HG03097 (cell line): Measurements from ENCODE around the gene IRF7.

ENCODE experiments used
- ATAC-seq: cut with Tn5 transposase; IDR thresholded peaks from one replicate; pipeline ENCODE4 v1.9.1; 2021; ENCODE audit not compliant: unreplicated experiment, low FRiP score

IRF7 gene

DNA sequence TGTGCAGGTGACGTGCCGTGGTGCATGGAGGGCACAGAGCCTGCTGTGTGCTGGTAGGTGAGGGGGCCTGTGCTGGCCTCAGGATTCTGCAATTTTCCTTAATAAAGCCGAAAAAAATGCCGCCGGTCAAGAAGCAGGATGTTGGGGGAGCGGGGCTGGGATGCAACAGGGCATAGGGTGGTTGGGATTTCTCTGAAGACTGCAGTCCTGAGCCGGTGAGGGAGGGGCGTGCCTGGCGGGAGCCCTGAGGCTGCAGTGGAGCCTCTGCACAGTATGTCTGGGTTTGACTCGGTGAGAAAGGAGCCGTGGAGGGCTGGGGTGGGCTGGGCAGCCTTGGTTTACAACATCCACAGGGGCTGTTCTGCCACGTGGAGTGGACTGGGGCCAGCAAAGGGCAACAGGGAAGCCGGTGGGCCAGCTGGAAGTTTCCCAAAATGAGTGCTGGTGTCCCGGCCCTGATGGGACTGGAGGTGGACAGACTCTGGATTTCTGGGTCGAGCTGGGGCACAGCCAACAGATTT is 7.7 kb upstream of the IRF7 start:
- no peak for ATAC-seq

DNA sequence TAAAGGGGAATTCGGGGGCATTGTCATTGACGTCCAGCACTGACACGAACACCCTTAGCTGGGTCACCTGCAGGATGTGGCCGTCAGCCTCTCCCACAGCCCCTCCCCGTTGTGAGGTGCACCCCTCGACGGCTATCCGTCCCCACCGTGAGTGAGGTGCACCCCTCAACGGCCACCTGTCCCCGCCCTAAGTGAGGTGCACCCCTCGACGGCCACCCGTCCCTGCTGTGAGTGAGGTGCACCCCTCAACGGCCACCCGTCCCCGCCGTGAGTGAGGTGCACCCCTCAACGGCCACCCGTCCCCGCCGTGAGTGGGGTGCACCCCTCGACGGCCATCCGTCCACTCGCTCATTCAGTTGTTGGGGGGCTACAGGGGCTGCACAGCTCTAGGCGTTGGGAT is 6.1 kb upstream of the IRF7 start:
- no peak for ATAC-seq

DNA sequence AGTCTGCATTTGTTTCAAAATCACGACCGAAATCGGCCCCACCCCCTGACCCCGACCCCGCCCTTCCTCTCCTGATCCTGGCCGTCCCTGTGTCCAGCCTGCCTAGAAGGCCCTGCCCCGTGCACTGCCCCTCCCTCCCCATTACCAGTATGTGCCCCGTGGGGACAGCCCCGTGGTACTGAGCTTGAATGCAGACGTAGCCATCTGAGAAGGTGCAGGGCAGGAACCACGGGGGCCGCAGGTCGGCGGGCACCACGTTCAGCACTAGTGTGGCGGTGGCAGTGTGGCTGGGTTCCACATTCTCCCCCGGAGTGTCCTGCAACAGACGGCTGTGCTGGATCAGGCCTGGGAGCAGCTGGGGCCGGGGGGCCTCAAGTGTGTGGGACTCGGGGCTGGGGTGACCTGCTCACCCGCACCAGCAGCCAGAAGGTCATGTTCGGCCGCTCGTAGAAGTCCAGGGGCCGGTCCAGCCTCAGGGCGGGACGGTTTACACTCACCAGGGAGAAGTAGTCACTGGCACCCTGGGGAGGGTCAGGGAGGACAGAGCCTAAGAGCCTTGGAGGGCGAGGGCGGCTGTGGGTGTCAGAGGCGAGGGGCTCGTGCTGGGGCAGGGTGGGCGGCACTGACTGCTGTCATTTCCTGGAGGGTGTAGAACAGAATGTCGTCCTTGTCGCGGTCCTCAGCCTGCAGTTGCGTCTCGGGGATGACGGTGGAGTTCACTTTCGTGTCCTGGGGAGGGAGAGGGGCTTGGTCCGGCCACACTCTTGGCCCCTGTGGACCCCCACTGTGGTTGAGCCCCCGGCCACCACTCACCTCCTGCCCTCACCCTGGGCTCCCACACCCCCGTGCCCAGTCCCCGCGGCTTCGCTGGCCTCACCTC is 5.4 kb upstream of the IRF7 start:
- no peak for ATAC-seq

DNA sequence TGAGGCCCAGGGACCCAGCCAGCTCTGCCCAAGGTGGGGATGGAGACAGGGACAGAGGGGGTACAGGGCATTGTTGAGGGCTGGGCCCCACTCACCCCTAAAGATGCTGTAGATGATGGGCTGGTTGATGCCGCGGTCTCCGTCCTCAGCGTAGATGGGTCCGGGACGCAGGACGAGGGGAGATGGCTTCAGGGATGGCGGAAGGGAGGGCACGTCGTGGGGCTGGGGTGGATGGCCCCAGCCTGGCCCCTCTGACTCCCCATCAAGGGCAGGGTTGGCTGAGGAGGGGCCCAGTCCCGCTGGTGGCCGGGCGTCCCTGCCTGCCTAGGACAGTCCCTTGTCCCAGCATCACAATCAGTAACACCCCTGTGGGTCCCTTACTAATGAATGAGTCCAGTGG is 4.5 kb upstream of the IRF7 start:
- ATAC-seq, result no peak

DNA sequence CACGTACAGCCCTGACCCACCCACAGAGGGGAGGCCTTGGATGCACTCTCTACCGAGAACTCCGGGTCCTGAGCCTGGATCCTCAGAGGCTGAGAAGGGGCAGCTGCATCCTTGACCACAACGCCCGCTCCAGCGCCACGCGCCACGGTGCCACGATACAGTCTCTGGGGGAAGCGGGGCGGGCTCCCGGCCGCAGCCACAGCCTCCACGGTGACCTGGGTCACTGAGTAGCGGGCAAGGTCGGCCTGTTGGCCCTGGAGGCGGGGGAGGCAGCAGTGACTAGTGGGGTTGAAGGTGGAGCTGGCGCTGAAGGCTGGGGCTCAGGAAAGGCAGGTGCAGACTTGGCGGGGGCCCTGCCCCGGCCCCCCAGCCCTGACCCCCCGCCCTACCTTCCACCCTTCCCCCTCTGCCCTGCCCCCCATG is 3.9 kb upstream of the IRF7 start:
- no peak for ATAC-seq

DNA sequence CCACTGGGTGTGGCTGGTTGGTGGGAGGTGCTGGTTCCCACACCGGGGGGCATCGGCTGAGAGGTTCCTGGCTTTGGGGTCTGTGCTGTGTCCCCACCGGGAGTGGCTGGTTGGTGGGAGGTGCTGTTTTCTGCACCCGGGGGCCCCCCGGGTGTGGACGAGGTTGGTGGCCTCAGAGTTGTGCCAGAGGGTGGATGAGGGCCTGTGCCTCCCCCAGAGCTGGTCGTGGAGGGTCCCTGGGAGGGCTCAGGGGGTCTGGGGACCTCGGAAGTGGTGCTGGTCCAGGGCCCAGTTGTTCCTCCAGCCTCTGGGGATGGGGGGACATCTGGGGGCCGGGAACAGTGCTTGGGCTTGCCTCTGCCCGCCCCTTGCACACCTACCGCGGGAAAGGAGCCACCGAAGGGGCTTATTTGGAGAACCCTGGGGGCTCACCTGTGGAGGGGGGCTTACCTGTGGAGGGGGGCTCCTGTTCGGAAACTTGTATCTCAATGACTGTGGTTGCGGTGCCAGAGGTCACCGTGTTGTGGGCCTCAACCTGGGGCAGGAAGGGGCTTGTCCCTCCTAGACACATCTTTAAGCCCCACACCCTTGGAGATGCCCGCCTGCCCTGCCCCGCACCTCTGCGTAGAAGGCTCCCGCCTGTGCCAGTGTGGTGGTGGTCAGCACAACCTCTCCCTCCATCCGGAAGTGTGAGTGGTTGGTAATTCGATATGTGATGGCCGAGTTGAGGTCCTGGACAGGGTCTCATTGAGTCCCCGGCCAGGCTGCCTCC is 3.3 kb upstream of the IRF7 start:
- ATAC-seq, result no peak

DNA sequence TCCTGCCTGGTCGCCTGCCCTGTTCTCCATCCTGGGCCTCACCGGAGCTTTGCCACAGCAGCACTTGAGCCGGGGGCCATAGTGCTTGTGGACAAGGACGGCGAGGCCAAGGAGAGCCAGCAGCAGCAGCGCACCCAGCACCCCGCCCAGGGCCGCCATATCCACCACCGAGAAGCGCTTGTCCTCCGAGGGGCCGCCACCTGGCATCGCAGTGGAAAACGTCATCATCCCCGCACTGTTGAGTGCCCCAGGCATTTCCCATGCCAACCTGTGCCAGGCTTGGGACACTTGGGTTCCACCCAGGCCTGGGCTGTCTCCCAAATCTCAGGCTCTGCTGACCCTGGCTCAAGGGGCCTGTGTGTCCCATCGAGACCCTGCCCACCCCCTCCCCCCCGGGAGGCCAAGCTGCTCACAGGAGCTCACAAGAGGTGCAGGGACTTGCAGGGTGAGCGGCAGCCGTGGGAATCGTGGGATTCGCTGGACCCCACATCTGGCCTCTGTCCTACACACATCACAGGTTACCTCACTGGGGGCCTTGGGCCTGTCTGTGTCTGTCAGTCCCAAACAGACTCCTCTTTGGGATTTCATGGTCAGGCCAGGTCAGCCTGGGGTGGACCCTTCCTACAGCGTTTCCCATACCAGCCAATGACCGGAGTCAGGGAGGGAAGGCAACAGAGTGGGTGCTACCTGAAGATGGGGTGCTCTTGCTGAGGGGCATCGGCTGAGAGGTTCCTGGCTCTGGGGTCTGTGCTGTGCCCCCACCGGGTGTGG is 2.3 kb upstream of the IRF7 start:
- no peak for ATAC-seq

DNA sequence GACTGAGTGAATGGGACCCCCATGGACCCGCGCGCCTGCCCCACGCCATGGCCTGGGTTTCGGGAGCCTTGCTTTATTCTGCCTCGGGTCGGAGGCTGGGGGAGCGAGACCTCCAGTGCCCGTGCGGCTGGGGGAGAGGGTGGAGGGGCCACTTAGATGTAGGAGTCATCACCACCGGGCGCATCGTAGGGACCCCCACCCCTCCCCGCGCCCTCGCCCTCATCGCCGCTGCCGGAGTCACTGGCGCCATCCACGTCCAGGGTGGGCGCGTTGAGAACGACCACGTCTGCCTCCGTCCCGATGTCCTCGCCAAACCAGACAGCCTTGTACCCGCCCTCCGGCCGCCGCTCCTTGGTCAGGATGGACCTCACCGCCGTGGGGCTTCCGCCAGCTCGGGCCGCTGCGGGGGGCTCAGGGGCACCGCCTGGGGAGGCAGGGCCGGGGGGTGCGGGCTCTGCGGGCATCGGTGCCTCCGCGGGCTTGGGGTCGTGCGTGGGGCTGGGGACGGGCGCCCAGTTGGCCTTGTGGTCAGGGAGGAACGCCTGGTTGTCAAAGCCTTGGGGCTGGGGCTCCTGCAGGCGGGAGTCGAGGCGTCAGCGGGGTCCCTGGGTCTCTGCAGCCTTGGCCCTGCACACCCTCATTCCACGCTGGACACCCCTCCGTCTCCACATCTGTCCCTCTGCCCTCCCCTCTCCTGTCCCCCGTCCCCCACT is 1.6 kb upstream of the IRF7 start:
- ATAC-seq, result no peak

DNA sequence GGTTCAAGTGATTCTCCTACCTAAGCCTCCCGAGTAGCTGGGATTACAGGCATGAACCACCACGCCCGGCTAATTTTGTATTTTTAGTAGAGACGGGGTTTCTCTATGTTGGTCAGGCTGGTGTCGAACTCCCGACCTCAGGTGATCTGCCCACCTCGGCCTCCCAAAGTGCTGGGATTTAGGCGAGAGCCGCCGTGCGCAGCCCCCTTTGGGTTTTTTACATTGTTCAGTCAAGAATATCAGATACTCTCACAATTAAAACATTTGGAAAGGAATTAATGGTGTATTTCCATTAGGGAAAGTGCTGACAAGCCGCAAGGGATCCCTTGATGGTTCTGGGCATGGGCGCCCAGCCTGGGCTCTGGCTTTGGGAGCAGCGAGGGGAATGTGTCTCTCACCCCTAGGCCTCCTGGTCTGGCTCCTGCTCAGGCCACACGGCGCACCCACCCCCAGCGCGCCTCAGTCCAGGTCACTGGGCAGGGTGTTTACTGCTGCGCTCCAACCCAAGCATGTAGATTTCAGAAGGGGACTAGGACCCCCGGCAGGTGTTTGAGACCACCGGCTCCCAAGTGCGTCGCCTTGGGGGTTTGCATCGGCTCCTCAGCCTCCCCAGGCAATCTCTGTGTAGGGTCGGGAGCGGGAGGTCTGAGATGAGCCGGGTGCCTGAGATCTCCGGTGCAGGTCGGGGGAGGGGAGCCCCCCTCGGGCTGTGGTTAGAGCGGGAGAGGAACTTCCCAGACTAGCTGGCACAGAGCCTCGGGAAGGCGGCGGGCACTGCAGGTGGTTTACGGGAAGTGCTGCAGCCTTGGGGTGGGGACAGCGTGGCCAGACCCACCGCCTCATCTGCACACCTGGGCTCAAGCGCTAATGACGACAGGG is 809 bp upstream of the IRF7 start:
- no peak for ATAC-seq

DNA sequence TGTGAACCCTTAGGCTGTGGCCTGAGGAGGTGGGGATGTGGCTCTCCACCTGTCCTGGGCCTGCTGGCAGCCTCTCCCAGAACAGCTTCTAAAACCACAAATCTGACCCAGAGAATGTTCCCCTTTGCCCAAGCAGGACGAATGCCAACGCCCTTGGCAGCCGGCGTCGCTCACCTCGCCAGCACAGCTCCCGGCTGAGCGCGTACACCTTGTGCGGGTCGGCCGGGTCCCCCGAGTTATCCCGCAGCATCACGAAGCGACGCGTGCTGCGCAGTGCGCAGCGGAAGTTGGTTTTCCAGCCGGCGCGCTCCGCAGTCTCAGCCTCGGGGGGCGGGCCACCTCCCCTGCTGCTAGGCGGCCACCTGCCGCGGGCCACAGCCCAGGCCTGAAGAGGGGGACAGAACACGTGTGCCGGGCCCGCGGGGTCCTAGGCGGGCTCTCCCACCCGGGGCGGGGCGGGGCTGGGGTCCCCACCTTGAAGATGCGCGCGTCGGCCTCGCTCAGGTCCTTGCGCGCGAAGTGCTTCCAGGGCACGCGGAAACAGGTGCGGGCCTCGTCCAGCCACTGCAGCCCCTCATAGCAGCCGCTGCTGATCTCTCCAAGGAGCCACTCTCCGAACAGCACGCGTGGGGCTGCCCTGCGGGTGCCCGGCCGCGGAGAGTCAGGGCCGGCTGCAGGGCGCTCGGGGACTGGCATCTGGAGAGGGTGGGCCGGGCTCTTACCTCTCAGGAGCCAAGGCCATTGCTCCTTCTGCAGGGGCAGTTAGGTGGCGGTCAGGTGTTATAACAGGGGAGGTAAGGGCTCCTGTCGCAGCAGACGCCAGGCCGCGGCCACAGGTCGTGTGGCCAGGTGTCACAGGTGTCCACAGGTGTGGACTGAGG is 887 bp downstream of the IRF7 start:
- ATAC-seq, result no peak

DNA sequence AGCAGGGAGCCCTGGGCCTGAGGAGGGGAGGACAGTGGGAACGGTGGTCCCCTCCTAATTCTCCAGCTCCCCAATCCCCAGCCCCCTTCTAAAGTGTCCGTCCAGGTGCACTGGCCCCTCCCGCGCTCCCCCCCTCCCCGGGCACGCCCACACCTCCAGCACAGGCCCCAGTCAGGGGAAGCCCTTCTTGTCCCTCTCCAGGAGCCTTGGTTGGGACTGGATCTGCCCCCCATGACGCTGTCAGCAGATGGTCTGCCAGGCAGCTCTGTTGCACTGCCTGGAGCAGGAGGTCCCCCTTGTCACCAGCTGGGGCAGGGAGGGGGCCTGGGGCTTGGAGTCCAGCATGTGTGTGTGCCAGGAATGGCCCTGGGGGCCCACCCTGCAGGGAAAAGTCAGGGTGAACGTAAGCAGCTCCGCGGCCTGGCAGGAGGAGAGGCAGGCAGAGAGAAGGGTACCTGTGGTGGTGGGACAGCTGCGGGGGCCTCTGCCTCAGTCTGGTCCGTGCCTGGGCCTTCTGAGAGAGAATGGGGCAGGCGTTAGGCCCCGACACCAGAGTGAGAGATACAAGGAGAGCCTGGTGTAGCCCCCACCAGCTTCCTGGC is 1.6 kb downstream of the IRF7 start:
- no peak for ATAC-seq

DNA sequence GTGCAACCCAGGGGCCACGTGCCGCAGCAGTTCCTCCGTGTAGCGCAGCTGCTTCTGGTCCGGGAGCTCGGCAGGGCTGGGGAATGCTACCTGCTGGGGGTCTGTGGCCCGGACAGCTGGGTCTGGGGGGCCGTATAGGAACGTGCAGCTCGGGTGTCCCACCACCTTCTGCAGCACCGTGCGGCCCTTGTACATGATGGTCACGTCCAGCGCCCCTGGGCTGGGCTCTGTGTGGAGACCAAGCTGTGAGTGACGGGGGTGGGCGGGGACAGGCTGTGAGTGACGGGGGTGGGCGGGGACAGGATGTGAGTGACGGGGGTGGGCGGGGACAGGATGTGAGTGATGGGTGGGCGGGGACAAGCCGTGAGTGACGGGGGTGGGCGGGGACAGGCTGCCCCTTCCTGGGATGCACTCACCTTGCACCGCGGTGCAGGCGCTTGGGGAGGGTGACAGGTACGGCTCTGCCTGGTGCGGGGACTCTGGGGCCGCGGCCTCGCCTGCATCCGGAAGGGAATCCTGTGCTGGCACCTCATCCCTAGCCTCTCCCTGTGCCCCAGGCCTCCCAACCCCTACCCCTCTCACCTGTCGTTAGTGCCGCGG is 2.3 kb downstream of the IRF7 start:
- ATAC-seq, result no peak

DNA sequence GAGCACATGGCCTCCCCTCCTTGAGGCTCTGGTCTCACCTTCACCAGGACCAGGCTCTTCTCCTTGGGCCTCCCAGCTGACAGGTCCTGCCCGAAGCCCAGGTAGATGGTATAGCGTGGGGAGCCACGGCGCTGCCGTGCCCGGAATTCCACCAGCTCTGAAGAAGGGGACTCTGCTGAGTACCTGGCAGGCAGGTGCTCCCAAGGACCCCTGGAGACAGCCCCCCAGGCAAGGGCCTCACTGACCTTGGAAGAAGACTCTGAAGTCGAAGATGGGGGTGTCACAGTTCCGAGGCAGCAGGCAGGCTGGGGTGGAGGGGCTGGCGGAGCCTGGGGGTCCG is 2.8 kb downstream of the IRF7 start:
- ATAC-seq, result no peak

DNA sequence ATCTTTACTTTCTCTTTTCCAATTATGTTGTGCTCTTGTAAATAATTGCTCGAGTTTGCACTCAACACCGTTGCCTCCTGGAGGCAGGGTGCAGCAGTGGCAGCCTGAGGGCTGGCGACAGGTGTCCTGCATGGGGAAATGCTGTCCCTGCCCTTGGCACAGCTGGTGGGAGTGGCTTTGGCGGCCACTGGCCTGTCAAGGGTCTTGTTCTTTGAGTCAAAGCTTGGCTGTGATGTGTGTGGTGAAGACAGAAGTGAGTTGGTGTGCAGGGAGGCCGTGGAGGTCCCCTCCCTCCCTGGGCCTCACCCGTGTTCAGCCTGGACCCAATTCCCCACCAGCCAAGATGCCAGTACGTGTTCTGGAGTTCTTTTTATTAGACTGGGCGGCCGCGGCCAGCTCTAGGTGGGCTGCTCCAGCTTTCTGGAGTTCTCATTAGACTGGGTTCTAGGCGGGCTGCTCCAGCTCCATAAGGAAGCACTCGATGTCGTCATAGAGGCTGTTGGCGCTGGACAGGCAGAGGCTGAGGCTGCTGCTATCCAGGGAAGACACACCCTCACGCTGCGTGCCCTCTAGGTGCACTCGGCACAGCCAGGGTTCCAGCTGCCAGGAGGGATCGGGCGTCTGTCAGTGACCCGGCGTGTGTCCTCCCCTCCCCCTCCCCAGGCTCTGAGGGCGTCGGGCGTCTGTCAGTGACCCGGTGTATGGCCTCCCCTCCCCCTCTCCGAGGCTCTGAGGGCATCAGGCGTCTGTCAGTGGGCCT is 3.4 kb downstream of the IRF7 start:
- no peak for ATAC-seq

DNA sequence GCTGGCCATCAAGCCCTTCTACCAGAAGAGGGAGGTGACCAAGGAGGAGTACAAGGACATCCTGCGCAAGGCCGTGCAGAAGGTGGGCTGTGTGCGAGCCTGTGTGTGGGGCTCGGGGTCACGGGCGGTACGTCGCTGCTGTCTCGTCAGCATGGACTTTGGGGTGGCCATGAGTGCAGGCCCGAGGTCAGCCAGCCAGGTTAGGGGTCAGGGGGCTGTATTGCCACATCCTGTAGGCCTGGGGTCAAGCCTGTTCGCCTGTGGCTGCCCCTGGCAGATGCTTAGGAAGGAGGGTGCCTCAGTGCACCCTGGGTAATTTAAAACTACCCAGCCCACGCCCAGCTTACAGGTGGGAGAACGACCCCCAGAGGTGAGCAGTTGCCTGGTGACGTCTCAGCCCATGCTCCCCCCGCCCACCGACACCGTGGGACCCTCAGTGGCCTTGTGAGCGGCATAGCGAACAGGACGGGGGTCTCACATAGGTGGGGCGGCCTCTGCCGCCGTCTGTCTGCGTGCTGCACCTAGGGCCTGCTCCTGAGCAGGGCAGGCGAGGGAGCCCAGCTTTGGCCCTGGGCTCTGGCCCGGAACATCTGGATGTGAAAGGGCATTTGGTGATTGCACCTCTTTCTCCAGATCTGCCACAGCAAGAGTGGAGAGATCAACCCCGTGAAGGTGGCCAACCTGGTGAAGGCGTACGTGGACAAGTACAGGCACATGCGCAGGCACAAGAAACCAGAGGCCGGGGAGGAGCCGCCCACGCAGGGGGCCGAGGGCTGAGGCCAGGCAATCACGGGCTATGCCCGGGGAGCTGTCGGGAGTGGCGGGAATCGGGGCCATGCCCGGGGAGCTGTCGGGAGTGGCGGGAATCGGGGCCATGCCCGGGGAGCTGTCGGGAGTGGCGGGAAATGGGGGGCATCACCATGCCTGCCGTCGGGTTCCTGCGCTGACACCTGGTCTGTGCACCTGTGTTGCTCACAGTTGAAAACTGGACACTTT is 4.5 kb downstream of the IRF7 start:
- ATAC-seq, result no peak
